Measurements from ENCODE around the gene SLC6A13.

SLC6A13 gene

DNA sequence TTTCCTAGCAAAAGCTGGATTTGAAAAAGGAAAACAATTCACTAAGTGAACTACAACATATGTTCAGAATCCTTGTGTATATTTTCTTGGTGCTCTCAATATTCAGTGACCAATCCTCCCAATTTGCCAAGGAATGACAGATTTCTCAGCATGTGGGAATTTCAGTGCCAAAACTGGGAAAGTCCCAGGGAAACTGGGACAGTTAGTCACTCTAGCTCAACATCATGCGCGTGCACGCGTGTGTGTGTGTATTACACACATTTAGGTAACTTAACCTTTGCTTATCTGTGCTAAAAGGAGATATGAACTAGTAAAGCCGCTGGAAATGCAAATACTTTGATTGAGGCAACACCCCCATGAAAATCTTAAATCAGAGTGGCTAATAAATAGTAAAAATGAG is 26.1 kb upstream of the SLC6A13 start:
- no peak overlapping the region for H2AFZ ChIP-seq (ENCODE audit: low read length)
- H3K79me2 ChIP-seq (ENCODE audit: insufficient read depth, low read length) = no peaks in the 10 kb centered on the region
- H3K36me3 ChIP-seq (ENCODE audit: insufficient read depth, low read length) = peaks cover 94% of the 10 kb centered on the region
- H3K4me3 ChIP-seq (ENCODE audit: low read depth, low read length, poor library complexity, severe bottlenecking) = no peak overlapping the region
- H3K9me3 ChIP-seq (ENCODE audit: low read length) = 0 out of 2 replicates have a peak, but pooled peaks cover 7% of the 10 kb centered on the region
- H3K9me2 ChIP-seq (ENCODE audit: low read depth, low read length) = no peaks in the 10 kb centered on the region
- H3K4me2 ChIP-seq (ENCODE audit: low read length) = no peak overlapping the region
- no peak overlapping the region for H3K9ac ChIP-seq (ENCODE audit: low read length)
- no peak overlapping the region for H3K27ac ChIP-seq (ENCODE audit: low read depth, low read length, poor library complexity, severe bottlenecking)
- no peaks in the 10 kb centered on the region for H3K27me3 ChIP-seq (ENCODE audit: insufficient read depth, low read length)
- H3K4me1 ChIP-seq (ENCODE audit: insufficient read depth, low read length, severe bottlenecking) = no peaks in the 10 kb centered on the region
- H3F3A ChIP-seq (ENCODE audit: insufficient read depth, low read length) = no peaks in the 10 kb centered on the region
- TF ChIP-seq EZH2 (IDR thresholded peaks at IDR 0.05; ENCODE audit: borderline replicate concordance, low read length) = no peak
- TF ChIP-seq, protein P1, sequence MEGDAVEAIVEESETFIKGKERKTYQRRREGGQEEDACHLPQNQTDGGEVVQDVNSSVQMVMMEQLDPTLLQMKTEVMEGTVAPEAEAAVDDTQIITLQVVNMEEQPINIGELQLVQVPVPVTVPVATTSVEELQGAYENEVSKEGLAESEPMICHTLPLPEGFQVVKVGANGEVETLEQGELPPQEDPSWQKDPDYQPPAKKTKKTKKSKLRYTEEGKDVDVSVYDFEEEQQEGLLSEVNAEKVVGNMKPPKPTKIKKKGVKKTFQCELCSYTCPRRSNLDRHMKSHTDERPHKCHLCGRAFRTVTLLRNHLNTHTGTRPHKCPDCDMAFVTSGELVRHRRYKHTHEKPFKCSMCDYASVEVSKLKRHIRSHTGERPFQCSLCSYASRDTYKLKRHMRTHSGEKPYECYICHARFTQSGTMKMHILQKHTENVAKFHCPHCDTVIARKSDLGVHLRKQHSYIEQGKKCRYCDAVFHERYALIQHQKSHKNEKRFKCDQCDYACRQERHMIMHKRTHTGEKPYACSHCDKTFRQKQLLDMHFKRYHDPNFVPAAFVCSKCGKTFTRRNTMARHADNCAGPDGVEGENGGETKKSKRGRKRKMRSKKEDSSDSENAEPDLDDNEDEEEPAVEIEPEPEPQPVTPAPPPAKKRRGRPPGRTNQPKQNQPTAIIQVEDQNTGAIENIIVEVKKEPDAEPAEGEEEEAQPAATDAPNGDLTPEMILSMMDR (IDR thresholded peaks at IDR 0.05; ENCODE audit: low read length) = no peak
- H4K20me1 ChIP-seq (ENCODE audit: insufficient read depth, low read length) = no peaks in the 10 kb centered on the region

DNA sequence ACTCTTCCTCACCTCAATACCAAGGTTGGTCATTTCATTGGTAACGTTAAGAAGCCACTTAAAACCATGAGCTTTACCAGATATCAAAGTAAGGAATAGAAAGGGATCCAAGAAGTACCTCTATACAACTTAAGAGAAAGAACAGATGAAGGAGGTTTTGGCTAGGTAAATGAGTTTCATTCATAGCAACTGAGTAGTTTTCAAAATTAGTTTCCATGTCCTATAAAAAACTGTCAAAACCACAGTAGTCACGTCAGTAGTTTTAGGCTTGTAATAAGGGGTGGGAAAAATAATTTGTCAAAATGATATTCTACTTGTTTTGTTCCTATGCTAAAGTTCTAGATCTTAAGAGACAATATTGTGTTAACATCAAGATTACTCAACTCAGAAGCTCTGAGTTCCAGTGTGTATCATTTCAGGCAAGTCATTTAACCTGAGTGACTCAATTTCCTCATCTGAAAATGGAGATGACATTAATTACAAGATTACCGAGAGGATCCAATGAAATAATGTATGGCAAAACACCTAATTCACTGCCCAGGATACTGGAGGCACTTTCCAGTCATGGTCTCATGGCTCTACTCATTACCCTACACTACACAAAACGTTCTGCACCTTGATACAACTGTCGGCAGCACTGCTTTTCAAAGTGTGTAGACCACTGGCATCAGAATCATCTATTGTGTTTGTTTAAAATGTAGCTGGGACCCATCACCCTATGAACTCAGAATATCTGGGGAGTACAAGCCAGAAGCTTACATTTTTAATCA is 24.1 kb upstream of the SLC6A13 start:
- Histone ChIP-seq H2AFZ (ENCODE audit: low read length) (no peak overlapping the region), H3K27me3 (ENCODE audit: insufficient read depth, low read length) (no peaks in the 10 kb centered on the region), H3K4me1 (ENCODE audit: insufficient read depth, low read length, severe bottlenecking) (no peaks in the 10 kb centered on the region), H4K20me1 (ENCODE audit: insufficient read depth, low read length) (no peaks in the 10 kb centered on the region), H3F3A (ENCODE audit: insufficient read depth, low read length) (no peaks in the 10 kb centered on the region), H3K9ac (ENCODE audit: low read length) (no peak overlapping the region), H3K9me3 (ENCODE audit: low read length) (0 out of 2 replicates have a peak, but pooled peaks cover 7% of the 10 kb centered on the region), H3K27ac (ENCODE audit: low read depth, low read length, poor library complexity, severe bottlenecking) (no peak overlapping the region), H3K4me2 (ENCODE audit: low read length) (no peak overlapping the region), H3K79me2 (ENCODE audit: insufficient read depth, low read length) (no peaks in the 10 kb centered on the region), H3K4me3 (ENCODE audit: low read depth, low read length, poor library complexity, severe bottlenecking) (no peak overlapping the region), H3K36me3 (ENCODE audit: insufficient read depth, low read length) (peaks cover 85% of the 10 kb centered on the region), H3K9me2 (ENCODE audit: low read depth, low read length) (no peaks in the 10 kb centered on the region)
- no peak for TF ChIP-seq EZH2 (IDR thresholded peaks at IDR 0.05; ENCODE audit: borderline replicate concordance, low read length)
- TF ChIP-seq, protein P1 (IDR thresholded peaks at IDR 0.05; ENCODE audit: low read length) = no peak

DNA sequence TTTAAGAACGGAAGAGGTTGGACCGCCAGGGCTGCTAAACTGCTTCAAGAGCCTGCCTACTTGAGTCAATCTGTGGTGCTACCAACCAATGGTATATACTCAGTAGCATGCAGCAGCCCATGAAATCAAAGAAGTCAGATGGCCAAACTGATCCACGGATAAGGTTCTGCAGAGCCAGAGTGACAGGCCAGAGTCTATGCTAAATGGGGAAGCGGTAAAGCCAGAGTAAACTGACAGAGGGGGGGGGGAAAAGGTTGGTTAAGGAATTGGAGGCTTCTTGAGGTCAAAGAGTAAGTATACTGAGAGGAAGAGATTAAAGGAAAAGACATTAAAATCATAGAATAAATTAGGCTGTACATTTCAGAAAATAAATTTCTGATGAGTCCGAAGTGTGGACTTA is 15.4 kb upstream of the SLC6A13 start:
- no peak for TF ChIP-seq EZH2 (IDR thresholded peaks at IDR 0.05; ENCODE audit: borderline replicate concordance, low read length)
- TF ChIP-seq, protein P1 (IDR thresholded peaks at IDR 0.05; ENCODE audit: low read length) = no peak
- Histone ChIP-seq H2AFZ (ENCODE audit: low read length) (no peak overlapping the region), H3K9ac (ENCODE audit: low read length) (no peak overlapping the region), H3K79me2 (ENCODE audit: insufficient read depth, low read length) (no peaks in the 10 kb centered on the region), H3K4me3 (ENCODE audit: low read depth, low read length, poor library complexity, severe bottlenecking) (no peak overlapping the region), H3K9me2 (ENCODE audit: low read depth, low read length) (no peaks in the 10 kb centered on the region), H3K27ac (ENCODE audit: low read depth, low read length, poor library complexity, severe bottlenecking) (no peak overlapping the region), H3K9me3 (ENCODE audit: low read length) (no peaks in the 10 kb centered on the region), H3K36me3 (ENCODE audit: insufficient read depth, low read length) (peaks cover 8% of the 10 kb centered on the region; the same call in 1 of the 2 replicates), H4K20me1 (ENCODE audit: insufficient read depth, low read length) (no peaks in the 10 kb centered on the region), H3K4me1 (ENCODE audit: insufficient read depth, low read length, severe bottlenecking) (no peaks in the 10 kb centered on the region), H3K27me3 (ENCODE audit: insufficient read depth, low read length) (no peaks in the 10 kb centered on the region), H3F3A (ENCODE audit: insufficient read depth, low read length) (no peaks in the 10 kb centered on the region), H3K4me2 (ENCODE audit: low read length) (no peak overlapping the region)
